ENCODE results near the gene QKI.

The QKI gene

DNA sequence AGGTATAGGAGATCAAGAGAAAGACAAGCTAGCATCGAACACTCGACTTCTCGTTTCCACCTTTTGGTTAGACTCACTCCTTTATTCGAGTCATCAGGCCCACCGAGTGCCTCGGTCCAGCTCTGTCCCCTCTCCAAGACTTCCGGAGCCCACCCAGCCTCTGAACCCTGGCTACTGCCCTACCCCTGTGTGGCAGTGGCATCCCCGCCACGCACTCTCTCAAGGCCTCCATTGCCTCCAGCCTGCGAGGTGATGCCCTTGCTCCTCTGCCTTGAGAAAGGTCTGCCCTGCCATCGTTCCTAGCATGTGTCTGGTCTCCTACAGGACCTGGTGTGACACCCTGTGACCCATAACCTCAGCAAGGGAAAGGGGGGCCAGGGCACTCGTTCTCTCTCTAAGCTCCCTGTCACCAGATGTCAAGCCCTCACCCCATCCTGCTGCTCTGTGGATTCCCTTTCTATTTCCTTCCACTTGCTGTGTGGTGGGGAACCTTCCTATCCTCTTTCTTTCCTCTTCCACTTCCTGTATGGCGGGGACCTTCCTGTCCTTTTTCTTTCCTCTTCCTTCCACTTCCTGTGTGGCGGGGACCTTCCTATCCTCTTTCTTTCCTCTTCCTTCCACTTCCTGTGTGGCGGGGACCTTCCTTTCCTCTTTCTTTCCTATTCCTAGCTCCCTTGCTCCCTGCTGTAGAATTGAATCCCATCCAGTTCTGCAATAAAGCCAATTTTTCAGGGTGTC lies 44.7 kb upstream of the QKI start:
- no peak for TF ChIP-seq CEBPB (IDR thresholded peaks at IDR 0.05)
- no peak for TF ChIP-seq TCF12 (IDR thresholded peaks at IDR 0.05; ENCODE audit: low read depth)
- TF ChIP-seq USF1 (IDR thresholded peaks at IDR 0.05) = no peak
- TF ChIP-seq YY1 (IDR thresholded peaks at IDR 0.05; ENCODE audit: low read depth) = no peak
- TF ChIP-seq RAD21 (IDR thresholded peaks at IDR 0.05; ENCODE audit: low read depth) = no peak
- TF ChIP-seq EP300 (IDR thresholded peaks at IDR 0.05; ENCODE audit: borderline replicate concordance) = no peak
- no peak for TF ChIP-seq MAX (IDR thresholded peaks at IDR 0.05)
- no peak for TF ChIP-seq TEAD4 (IDR thresholded peaks at IDR 0.05)
- TF ChIP-seq EGR1 (IDR thresholded peaks at IDR 0.05) = no peak
- TF ChIP-seq, protein P1, sequence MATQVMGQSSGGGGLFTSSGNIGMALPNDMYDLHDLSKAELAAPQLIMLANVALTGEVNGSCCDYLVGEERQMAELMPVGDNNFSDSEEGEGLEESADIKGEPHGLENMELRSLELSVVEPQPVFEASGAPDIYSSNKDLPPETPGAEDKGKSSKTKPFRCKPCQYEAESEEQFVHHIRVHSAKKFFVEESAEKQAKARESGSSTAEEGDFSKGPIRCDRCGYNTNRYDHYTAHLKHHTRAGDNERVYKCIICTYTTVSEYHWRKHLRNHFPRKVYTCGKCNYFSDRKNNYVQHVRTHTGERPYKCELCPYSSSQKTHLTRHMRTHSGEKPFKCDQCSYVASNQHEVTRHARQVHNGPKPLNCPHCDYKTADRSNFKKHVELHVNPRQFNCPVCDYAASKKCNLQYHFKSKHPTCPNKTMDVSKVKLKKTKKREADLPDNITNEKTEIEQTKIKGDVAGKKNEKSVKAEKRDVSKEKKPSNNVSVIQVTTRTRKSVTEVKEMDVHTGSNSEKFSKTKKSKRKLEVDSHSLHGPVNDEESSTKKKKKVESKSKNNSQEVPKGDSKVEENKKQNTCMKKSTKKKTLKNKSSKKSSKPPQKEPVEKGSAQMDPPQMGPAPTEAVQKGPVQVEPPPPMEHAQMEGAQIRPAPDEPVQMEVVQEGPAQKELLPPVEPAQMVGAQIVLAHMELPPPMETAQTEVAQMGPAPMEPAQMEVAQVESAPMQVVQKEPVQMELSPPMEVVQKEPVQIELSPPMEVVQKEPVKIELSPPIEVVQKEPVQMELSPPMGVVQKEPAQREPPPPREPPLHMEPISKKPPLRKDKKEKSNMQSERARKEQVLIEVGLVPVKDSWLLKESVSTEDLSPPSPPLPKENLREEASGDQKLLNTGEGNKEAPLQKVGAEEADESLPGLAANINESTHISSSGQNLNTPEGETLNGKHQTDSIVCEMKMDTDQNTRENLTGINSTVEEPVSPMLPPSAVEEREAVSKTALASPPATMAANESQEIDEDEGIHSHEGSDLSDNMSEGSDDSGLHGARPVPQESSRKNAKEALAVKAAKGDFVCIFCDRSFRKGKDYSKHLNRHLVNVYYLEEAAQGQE (IDR thresholded peaks at IDR 0.05; ENCODE audit: low read depth) = no peak
- no peak for TF ChIP-seq ZBTB7A (IDR thresholded peaks at IDR 0.05; ENCODE audit: low read depth)
- no peak for TF ChIP-seq FOXM1 (IDR thresholded peaks at IDR 0.05; ENCODE audit: borderline replicate concordance, low read depth)
- TF ChIP-seq TAF1 (IDR thresholded peaks at IDR 0.05; ENCODE audit: low read depth) = no peak

DNA sequence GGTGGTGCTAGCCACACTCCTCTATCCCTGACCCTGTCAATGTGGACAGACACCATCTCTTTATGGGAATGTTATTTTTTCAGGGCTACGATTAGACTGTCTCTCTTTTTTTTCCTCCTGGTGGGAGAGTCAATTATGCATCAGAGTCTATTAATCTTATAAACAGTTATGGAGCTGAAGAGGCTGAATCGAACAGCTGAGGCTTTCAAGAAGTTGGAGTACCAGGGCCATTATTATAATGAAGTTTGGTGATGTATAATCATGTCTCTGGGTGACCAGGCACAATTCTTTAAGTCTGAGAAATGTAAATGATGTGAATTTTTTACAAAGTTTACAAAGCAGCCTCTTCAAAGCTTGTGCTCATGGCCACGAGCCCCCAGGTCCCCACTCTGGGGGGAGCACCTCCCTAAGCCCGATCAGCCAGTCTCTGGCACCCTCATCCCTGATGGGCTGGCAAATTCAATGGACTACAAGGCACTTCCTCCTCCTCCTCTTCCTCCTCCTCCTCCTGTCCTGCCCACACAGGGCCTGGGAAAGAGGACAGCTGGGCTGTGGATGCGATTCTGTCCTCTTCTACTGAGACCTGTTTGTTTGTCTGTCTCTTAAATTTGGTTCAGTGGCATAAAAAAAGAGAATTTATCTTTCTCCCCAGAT lies 43.9 kb upstream of the QKI start:
- no peak for TF ChIP-seq CREB1 (IDR thresholded peaks at IDR 0.05; ENCODE audit: low read depth)
- no peak for TF ChIP-seq TAF1 (IDR thresholded peaks at IDR 0.05; ENCODE audit: low read depth)
- TF ChIP-seq, protein P1 (IDR thresholded peaks at IDR 0.05; ENCODE audit: low read depth) = no peak
- TF ChIP-seq EP300 (IDR thresholded peaks at IDR 0.05; ENCODE audit: borderline replicate concordance) = no peak
- no peak for TF ChIP-seq EGR1 (IDR thresholded peaks at IDR 0.05)
- no peak for TF ChIP-seq YY1 (IDR thresholded peaks at IDR 0.05; ENCODE audit: low read depth)
- no peak for TF ChIP-seq TCF12 (IDR thresholded peaks at IDR 0.05; ENCODE audit: low read depth)
- no peak for TF ChIP-seq RAD21 (IDR thresholded peaks at IDR 0.05; ENCODE audit: low read depth)
- TF ChIP-seq CEBPB (IDR thresholded peaks at IDR 0.05) = no peak
- TF ChIP-seq ZBTB7A (IDR thresholded peaks at IDR 0.05; ENCODE audit: low read depth) = no peak
- TF ChIP-seq FOXM1 (IDR thresholded peaks at IDR 0.05; ENCODE audit: borderline replicate concordance, low read depth) = no peak
- no peak for TF ChIP-seq USF1 (IDR thresholded peaks at IDR 0.05)
- no peak for TF ChIP-seq NFIC (IDR thresholded peaks at IDR 0.05)
- no peak for TF ChIP-seq MAX (IDR thresholded peaks at IDR 0.05)

- no peak for TF ChIP-seq USF1 (IDR thresholded peaks at IDR 0.05)
Observed at GRCh38 chr6:163371129-163371528, 43.4 kb upstream of the QKI start.

DNA sequence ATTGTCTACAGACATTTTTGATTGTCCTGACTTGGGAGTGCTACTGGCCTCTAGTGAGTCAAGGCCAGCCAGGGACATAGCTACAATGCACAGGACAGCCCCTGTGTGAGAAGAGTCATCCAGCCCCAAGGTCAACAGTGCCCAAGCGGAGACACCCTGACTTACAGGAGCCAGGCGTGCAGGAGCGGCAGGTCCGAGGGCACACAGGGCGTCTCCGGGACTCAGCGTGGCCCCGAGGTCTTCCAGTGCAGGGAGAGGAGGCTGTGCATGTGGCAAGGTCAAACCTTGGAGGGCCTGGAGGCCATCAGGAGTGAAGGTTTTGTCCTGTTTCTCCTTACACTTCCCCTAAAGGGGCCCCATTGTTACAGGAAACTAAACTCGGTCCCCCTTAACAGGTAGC lies 41.3 kb upstream of the QKI start:
- TF ChIP-seq FOXM1 (IDR thresholded peaks at IDR 0.05; ENCODE audit: borderline replicate concordance, low read depth) = no peak
- TF ChIP-seq USF1 (IDR thresholded peaks at IDR 0.05) = no peak
- TF ChIP-seq MAX (IDR thresholded peaks at IDR 0.05) = no peak
- no peak for TF ChIP-seq EP300 (IDR thresholded peaks at IDR 0.05; ENCODE audit: borderline replicate concordance)
- no peak for TF ChIP-seq CEBPB (IDR thresholded peaks at IDR 0.05)
- TF ChIP-seq YY1 (IDR thresholded peaks at IDR 0.05; ENCODE audit: low read depth) = no peak
- no peak for TF ChIP-seq NFIC (IDR thresholded peaks at IDR 0.05)

- TF ChIP-seq ZBTB7A (IDR thresholded peaks at IDR 0.05; ENCODE audit: low read depth) (no peak), CREB1 (IDR thresholded peaks at IDR 0.05; ENCODE audit: low read depth) (no peak), USF1 (IDR thresholded peaks at IDR 0.05) (no peak), TEAD4 (IDR thresholded peaks at IDR 0.05) (no peak), RAD21 (IDR thresholded peaks at IDR 0.05; ENCODE audit: low read depth) (no peak)
Observed at GRCh38 chr6:163375361-163375760, 39.2 kb upstream of the QKI start.
